G401 (cell line): ENCODE data around the gene RNF144B. TPM values are rescaled to one million over a fixed set of nuclear protein-coding genes. Genes with fewer than 3 reads are reported as not detected.

Experiments
- DNase-seq: peaks from one replicate; pipeline ENCODE4 v3.0.0-alpha.2; 2015; ENCODE audit warnings: low spot score
- in situ Hi-C: cut with HindIII; loops from 2 replicates; pipeline ENCODE4 v1.10.0; 2016; ENCODE audit warnings: low sequenced_read_pairs, mixed read lengths
- total RNA-seq: library from RNA; depleted of rRNA; stranded (reverse); fragments of >200 nt; shearing (Covaris generic); gene quantifications from 2 replicates; pipeline ENCODE4 v1.2.3, GENCODE V29; 2014

Gene RNF144B
- total RNA-seq, 1 experiment from 2014 or later: not detected

- DNase-seq: no peak
- in situ Hi-C loops: no loop called here
Measured at GRCh38 chr6:18496462-18496861, 109.3 kb downstream of the RNF144B start.

DNA sequence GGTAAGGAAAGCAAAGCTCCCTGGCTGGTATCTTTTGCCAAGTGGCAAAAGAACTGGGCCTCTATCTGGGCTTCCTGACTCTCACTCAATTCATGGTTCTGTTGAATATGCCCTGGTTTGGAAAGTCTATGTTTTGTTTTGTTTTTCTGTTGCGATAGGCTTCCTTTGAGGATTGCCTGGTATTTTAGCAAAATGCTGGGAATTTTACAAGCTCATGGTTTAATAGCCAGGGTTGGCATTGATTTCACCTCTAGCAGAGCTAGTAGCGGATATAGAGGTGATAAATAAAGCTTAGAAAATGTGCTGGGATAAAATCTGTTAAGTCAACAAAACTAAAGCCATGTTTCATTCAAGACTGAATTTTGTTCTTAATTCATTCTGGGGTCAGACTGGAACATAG lies 109.9 kb downstream of the RNF144B start:
- in situ Hi-C loops: no loop called here
- no peak for DNase-seq

DNA sequence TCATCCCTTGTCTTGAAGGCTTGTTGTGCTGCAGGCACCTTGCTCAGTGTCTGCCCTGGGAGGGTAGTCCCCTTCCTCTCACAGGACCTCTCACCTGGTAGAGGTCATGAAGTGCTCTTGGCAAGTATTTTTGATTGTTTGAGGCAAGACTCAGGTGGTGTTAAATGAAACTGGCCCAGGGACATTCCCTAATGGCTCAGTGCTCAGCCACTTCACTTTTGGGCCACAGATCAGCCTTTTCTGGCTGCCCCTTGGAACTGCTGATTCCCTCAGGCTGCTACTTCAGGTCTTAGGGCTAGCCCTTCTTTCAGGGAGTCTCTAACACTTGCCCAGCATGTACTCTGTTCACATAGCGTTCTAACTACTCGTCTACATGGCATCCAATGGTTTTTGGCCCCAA lies 111.3 kb downstream of the RNF144B start:
- DNase-seq: no peak
- in situ Hi-C loops: no loop called here

- in situ Hi-C loops: no loop called here
- DNase-seq: no peak
Measured at GRCh38 chr6:18500921-18501662, 113.9 kb downstream of the RNF144B start.

DNA sequence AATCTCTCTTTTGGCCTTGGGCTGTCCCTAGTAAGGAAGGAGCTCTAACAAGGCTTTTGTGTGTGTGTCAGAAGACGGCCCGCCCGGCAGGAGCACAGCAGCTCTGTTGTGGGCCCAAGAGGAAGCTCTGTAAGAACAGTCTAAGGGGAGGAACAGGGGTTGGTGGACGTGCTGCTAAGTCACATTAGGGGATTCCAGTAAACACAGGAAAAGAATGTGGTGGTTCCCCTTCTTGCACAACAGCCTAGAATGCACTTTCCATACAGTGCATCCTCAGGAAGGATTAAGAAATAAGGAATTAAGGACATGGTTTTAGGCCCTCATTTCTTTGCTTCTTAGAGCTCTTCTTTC lies 114.5 kb downstream of the RNF144B start:
- in situ Hi-C loops: no loop called here
- DNase-seq: no peak

- in situ Hi-C loops: no loop called here
- no peak for DNase-seq
Measured at GRCh38 chr6:18503206-18503592, 116.0 kb downstream of the RNF144B start.

DNA sequence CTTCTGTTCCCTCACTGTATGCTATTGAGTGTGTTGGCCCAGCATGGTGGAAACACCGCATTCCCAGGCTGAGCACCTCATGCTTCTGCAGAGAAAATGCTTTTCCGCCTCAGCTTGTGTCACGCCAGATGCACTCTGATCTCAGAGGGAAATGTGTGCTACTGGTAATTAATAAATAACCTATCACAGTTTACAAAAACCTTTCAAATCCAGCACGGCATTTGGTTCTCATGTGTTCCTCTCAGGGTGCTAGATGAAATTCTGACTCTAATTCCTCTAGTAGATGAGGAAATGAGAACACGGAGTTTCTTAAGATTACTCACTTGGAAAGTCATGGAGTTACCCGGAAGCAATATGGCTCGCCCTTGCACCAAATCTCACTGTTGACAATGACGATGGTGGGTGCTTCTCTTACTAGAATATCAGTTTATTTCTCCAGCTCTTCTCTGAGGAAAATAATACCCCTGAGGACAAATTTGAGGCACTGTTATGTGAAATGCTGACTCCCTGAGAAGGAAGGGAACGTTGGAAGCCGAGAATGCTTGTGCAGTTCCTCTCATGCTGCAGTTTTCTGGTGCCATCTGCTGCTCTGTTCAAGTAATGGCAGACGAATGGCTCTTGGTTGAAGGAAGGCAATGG lies 116.6 kb downstream of the RNF144B start:
- in situ Hi-C loops: no loop called here

DNA sequence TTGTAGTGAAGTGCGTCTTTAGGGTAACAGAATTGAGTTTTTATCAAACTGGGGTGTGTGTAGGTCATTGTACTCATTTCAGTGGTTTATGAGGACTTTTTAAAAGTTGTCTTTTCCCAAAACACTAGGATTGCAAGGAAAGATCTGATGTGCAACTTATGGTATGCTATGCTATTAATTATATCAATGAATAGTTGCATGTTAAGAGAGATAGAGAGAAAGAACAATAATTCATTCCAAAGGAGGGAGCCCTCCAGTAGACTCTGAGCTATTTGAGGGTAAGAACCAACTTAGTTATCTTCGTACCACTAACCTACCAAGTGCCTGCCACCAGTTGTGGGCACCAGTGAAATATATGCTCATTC lies 117.1 kb downstream of the RNF144B start:
- in situ Hi-C loops: no loop called here

More for the DNA sequence above, 116.6 kb downstream of the RNF144B start:
- peak; percentile 79 for DNase-seq

GRCh38 chr6:18506382-18507017 lies 119.3 kb downstream of the RNF144B start:
- peak; percentile 8 for DNase-seq
- in situ Hi-C loops: no loop called here

More for the DNA sequence above, 117.1 kb downstream of the RNF144B start:
- no peak for DNase-seq

- in situ Hi-C loops: no loop called here
- DNase-seq: peak; percentile 10
Measured at GRCh38 chr6:18507018-18507415, 119.9 kb downstream of the RNF144B start.

DNA sequence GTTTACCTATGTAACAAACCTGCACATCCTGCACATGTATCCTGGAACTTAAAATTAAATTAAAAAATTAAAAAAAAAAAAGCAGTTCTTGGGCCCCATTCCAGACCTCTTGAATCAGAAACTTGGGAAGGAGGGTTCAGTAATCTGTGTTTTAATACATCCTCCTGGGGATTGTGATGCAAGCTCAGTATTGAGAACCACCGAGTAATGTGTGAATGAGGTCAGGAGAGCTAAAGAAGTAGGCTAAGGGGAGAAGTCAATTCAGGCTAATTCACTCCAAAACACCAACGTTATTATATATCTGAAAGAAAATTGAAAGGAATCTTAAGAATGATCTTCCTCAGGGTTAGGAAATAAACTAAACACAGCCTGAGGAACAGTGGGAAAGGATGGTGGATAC lies 120.4 kb downstream of the RNF144B start:
- no peak for DNase-seq
- in situ Hi-C loops: no loop called here

GRCh38 chr6:18509871-18510643 lies 122.9 kb downstream of the RNF144B start:
- in situ Hi-C loops: no loop called here
- no peak for DNase-seq

DNA sequence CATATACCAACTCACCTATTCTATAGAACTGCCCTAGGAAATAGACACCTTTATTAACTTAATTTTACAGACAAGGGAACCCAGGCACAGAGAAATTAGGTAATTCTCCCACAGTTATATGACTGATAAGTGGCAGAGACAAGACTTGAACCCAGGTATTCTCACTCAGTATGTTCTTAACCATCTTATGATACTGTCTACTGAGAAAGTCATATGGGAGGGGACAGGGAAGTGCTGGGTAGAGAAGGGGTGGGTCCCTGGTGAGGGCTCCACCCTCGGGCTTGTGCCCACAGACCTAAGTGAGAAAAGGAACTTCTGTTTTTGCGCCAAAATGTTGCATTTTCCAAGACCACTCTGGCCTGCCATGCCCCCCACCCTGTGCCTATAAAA lies 123.5 kb downstream of the RNF144B start:
- in situ Hi-C loops: no loop called here
- DNase-seq: no peak

- DNase-seq: no peak
- in situ Hi-C loops: no loop called here
Measured at GRCh38 chr6:18511211-18511610, 124.1 kb downstream of the RNF144B start.

- in situ Hi-C loops: no loop called here
- DNase-seq: no peak
Measured at GRCh38 chr6:18513253-18513798, 126.2 kb downstream of the RNF144B start.

- in situ Hi-C loops: no loop called here
- no peak for DNase-seq
Measured at GRCh38 chr6:18514180-18514579, 127.0 kb downstream of the RNF144B start.

GRCh38 chr6:18515767-18516166 lies 128.6 kb downstream of the RNF144B start:
- in situ Hi-C loops: no loop called here
- DNase-seq: no peak
